ENCODE results near the gene MAP3K10. TPM values are rescaled to one million over a fixed set of nuclear protein-coding genes. Genes with fewer than 3 reads are reported as not detected.

The MAP3K10 gene
- total RNA-seq, 1 experiment from 2014 or later = 10.1 TPM

GRCh38 chr19:40231057-40231456, 39.8 kb downstream of the MAP3K10 start:
- DNase-seq = no peak
- Histone ChIP-seq H3K4me3 (no peak overlapping the region), H3K4me1 (peaks cover 12% of the 10 kb centered on the region), H3K9me3 (replicated peaks) (no peaks in the 10 kb centered on the region), H3K27ac (no peak overlapping the region), H3K36me3 (peaks cover 13% of the 10 kb centered on the region; the same call in 1 of the 2 replicates), H3K27me3 (0 out of 2 replicates have a peak, but pooled peaks cover 4% of the 10 kb centered on the region)

DNA sequence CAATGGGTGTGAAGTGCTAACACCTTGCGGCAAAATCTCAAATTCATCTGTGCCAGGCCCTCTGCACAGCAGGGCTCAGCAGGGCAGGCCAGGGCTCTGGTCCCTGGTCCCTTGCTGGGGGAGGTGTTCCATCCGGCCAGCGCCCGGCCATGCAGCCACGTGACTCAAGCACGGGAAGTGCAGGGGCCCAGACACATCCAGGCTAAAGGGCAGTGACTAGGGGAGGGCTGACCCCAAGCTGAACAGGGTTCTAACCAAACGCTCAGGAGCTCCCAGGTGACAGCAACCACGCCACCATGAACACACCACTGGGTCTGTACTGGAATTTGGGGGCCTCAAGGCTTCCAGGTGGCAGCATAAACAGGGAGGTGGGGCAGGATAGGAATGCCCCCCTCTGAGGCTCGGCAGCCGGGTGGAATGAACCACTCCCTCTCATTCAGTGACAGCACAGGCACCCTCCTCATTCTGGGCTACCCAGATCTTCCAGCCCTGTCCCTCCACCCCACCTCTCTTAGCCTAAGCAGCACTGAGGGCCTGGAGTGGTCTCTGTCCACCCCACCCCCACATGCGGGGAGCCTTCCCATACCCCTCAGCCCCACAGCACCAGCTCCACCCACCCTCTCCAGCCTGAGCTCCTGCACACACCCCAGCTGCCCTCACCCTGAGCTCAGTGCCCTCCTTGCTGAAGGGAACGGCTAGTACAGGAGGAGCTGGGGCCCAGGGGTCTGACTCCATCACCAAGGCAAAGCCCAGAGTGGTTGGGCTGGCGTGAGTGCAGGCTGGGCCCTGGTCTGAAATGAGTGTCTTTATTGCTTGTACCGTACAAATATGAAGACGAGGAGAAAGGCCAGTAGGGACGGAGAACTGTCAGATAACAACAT, 40.6 kb downstream of the MAP3K10 start:
- Histone ChIP-seq H3K36me3 (peaks cover 19% of the 10 kb centered on the region), H3K4me1 (peaks cover 12% of the 10 kb centered on the region), H3K27ac (no peak overlapping the region), H3K27me3 (0 out of 2 replicates have a peak, but pooled peaks cover under 1% of the 10 kb centered on the region), H3K9me3 (replicated peaks) (no peaks in the 10 kb centered on the region), H3K4me3 (no peak overlapping the region)
- no peak for DNase-seq

DNA sequence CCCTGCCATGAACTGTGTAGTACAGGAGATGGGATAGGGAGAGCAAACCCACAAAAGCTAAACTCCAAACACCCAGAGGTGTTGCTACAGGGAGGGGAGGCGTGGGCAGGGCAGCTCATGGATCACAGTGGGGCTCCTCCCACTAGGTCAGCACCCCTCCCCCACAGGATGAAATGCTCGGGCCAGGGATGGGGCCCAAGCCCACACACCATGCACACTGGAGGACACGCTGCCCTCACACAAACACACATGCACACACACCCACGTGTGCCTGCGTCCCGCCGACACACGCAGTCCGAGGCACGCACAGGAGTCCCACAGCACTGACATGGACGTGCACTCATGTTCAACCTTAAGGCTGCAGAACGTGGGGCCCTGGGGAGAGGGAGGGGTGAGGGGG, 41.3 kb downstream of the MAP3K10 start:
- Histone ChIP-seq H3K36me3 (peaks cover 26% of the 10 kb centered on the region), H3K4me1 (peaks cover 12% of the 10 kb centered on the region), H3K9me3 (replicated peaks) (no peaks in the 10 kb centered on the region), H3K4me3 (no peak overlapping the region), H3K27ac (no peak overlapping the region), H3K27me3 (no peaks in the 10 kb centered on the region)
- DNase-seq = no peak

- no peak overlapping the region for H3K27ac ChIP-seq
- DNase-seq = no peak
- H3K9me3 ChIP-seq (replicated peaks) = no peaks in the 10 kb centered on the region
- no peaks in the 10 kb centered on the region for H3K27me3 ChIP-seq
- H3K36me3 ChIP-seq = peaks cover 31% of the 10 kb centered on the region
- H3K4me1 ChIP-seq = peaks cover 12% of the 10 kb centered on the region
- no peak overlapping the region for H3K4me3 ChIP-seq
Observed at GRCh38 chr19:40232949-40233810, 42.0 kb downstream of the MAP3K10 start.

DNA sequence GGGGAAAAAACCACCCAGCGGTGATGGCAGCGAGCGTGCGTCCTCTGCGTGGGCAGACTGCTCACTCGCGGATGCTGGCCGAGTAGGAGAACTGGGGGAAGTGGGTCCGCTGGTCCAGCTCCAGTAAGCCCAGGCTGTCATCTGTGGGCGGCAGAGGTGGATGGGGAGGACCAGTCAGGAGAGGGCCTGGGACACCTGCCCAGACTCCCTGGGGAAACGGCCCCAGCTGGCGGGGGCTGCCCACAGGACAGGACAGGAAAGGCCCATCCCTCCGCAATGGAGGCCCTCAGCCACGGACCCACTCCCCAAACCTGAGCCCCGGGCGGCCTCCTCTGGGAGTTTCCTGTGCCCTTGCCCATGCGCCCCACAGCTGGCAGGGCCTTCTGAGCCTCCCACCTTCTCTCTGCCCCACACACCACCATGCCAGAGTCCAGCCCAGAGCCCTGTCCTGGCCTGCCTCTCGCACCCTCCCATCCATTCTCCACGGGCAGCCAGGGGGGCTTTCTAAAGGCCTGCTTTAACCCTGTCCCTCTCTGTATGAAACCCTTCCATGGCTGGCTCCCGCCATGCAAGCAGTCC, 42.7 kb downstream of the MAP3K10 start:
- Histone ChIP-seq H3K9me3 (replicated peaks) (no peaks in the 10 kb centered on the region), H3K27ac (no peak overlapping the region), H3K4me1 (peaks cover 9% of the 10 kb centered on the region), H3K4me3 (no peak overlapping the region), H3K36me3 (peaks cover 36% of the 10 kb centered on the region), H3K27me3 (no peaks in the 10 kb centered on the region)
- no peak for DNase-seq

DNA sequence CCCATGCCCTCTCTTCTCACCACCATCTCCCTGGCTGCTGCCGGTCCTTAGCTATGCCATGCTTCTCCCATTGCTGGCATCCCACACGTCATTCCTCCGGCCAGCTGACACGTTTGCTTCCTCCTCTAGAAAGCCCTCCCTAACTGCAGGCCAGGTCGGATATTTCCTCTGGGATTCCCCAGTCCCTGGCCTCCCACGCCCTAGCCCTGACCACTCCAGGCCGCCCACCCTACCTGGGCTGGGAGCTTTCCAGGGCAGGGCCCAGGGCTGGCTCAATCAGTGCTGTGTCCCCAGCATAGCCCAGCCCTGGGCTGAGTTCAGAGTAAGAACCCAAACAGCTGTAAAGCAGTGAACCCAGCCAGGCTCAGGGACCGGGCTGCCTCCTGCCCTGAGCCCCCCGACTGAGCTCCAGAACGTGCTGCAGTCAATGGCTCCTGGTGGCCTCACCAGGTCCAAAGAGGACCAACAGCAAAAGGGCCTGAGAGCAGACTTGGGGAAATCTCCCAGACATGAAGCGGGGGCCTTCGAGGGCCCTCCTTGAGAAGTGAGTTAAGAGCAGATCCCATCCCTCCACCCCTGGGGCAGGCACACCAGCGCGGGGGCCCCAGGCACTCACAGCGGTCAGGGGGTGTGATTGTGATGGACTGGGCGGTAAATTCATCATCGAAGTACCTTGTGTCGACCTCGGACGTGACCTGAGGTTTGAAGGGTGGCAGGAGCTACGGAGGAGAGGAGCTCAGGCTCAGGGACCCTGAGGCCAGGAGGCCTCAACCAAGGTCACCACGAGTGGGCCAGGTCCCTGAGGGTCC, 43.4 kb downstream of the MAP3K10 start:
- Histone ChIP-seq H3K9me3 (replicated peaks) (no peaks in the 10 kb centered on the region), H3K36me3 (peaks cover 42% of the 10 kb centered on the region), H3K4me3 (no peak overlapping the region), H3K27ac (no peak overlapping the region), H3K27me3 (no peaks in the 10 kb centered on the region), H3K4me1 (peaks cover 1% of the 10 kb centered on the region)
- DNase-seq = no peak

DNA sequence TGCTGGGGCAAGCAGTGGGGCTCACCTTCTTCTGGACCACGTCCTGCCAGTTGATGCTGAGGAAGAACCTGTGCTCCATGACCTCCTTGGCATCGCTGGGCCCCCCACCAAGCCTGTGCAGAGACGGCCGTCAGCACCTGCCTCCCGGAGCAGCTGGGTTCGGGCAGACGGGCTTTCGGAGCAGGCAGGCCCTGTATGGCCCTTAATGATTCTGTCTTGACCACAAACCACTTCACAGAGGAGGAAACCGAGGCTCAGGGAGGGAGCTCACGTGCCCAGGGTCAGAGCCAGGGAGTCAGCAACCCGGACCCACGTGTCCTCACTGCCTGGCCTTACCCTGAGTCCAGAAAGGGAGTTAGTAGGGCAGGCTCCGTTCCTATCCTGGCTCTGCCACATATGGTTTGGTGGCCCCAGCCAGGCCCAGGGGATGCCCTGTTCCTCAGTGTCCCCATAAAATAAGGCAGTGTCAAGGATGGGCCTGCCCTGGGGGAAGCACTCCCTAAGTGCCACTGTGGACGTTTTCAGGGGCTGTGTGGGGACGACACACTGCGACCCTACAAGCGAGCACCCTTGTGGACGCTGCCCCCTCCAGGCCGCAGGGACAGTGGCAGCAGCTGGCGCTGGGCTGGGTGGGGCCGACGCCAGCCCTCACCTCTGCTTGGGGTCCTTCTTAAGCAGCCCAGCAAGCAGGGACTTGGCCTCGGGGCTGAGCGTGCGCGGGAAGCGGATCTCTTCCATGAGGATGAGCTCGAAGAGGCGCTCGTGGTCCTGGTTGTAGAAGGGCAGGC, 44.2 kb downstream of the MAP3K10 start:
- H3K9me3 ChIP-seq (replicated peaks) = no peaks in the 10 kb centered on the region
- no peak overlapping the region for H3K4me3 ChIP-seq
- no peaks in the 10 kb centered on the region for H3K27me3 ChIP-seq
- H3K27ac ChIP-seq = no peak overlapping the region
- no peak for DNase-seq
- no peaks in the 10 kb centered on the region for H3K4me1 ChIP-seq
- peaks cover 43% of the 10 kb centered on the region for H3K36me3 ChIP-seq

GRCh38 chr19:40236026-40236355, 44.8 kb downstream of the MAP3K10 start:
- Histone ChIP-seq H3K4me1 (no peaks in the 10 kb centered on the region), H3K4me3 (no peak overlapping the region), H3K9me3 (replicated peaks) (no peaks in the 10 kb centered on the region), H3K27ac (no peak overlapping the region), H3K36me3 (peaks cover 45% of the 10 kb centered on the region), H3K27me3 (no peaks in the 10 kb centered on the region)
- no peak for DNase-seq

- no peaks in the 10 kb centered on the region for H3K9me3 ChIP-seq (replicated peaks)
- DNase-seq = no peak
- H3K4me1 ChIP-seq = no peaks in the 10 kb centered on the region
- peaks cover 45% of the 10 kb centered on the region for H3K36me3 ChIP-seq
- H3K27ac ChIP-seq = no peak overlapping the region
- no peaks in the 10 kb centered on the region for H3K27me3 ChIP-seq
- H3K4me3 ChIP-seq = no peak overlapping the region
Observed at GRCh38 chr19:40236366-40236765, 45.1 kb downstream of the MAP3K10 start.

- H3K4me3 ChIP-seq = no peak overlapping the region
- no peaks in the 10 kb centered on the region for H3K4me1 ChIP-seq
- no peaks in the 10 kb centered on the region for H3K9me3 ChIP-seq (replicated peaks)
- H3K36me3 ChIP-seq = peaks cover 47% of the 10 kb centered on the region
- H3K27ac ChIP-seq = no peak overlapping the region
- H3K27me3 ChIP-seq = no peaks in the 10 kb centered on the region
- DNase-seq = no peak
Observed at GRCh38 chr19:40237791-40238190, 46.6 kb downstream of the MAP3K10 start.

DNA sequence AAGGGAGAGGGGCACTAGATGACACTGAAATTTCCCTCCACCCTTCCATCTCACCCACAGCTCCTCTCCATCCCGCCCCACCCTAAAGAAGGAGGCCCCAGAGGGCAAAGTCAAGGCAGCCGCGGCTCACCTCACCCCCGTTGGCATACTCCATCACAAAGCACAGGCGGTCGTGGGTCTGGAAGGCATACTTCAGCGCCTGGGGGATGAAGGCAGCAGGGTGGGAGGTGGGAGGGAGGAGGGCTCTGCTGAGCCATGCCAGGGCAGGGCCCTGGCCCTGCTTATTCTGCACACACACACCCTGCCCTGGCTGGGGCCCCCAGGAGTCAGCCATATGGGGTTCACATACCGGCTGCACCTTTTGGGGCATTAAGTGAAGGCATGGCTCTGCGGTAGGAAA, 47.5 kb downstream of the MAP3K10 start:
- no peaks in the 10 kb centered on the region for H3K9me3 ChIP-seq (replicated peaks)
- peaks cover 47% of the 10 kb centered on the region for H3K36me3 ChIP-seq
- no peaks in the 10 kb centered on the region for H3K4me1 ChIP-seq
- no peaks in the 10 kb centered on the region for H3K27me3 ChIP-seq
- no peak overlapping the region for H3K27ac ChIP-seq
- no peak overlapping the region for H3K4me3 ChIP-seq
- no peak for DNase-seq

DNA sequence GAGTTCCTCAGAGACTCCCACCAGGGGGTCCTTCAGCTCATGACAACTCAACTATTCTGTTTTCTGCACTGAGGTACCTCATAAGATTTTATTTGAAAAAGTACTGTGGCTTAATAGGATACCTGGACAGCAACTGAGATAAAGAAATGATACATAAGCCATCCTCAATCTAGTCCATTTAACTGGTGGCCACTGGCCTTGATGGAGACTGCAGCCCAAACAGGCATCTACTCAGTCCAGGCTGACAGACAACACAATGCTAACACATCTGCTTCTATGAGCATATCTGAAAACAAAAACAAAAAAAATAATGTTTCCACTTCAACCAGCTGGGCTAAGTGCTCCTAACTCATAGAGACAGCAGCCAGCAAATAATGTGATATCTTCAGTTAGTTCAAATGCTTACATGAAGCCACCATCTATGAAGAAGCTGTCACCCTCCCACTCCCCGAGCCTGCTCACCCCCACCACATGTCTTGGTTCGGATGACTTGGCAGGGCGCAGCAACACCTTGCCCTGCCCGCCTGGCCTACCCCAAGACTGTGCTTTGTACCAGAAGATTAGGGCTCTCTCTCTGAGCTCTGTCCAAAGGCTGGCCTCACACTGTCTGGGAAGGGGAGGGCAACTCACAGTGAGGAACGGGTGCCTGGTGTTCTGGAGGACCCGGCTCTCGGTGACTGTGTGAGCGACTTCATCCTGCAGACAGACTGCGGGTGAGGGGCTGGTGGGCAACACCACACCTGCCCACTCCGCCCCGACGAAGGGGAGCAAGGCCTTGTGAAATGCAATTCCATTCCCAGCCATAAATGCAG, 48.4 kb downstream of the MAP3K10 start:
- no peaks in the 10 kb centered on the region for H3K27me3 ChIP-seq
- no peaks in the 10 kb centered on the region for H3K9me3 ChIP-seq (replicated peaks)
- H3K4me3 ChIP-seq = no peak overlapping the region
- no peaks in the 10 kb centered on the region for H3K4me1 ChIP-seq
- H3K27ac ChIP-seq = no peak overlapping the region
- DNase-seq = no peak
- peaks cover 46% of the 10 kb centered on the region for H3K36me3 ChIP-seq

DNA sequence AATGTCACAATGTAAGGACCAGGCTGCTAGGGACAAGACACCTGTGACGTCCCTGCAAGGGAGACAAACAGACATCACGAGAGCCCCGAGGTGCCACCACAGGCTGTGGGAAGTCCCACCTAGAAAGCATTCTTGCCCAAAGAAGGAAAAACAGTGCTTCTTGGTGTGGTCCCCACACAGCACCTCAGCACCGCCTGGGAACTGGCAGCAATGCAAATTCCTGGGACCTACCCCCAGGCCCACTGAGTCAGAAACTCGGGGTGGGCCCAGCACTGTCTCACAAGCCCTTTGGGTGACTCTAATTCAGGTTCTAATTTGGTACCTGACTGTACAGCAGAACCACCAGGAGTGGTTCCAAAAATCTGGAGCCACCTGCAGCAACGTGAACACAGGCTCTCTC, 49.1 kb downstream of the MAP3K10 start:
- Histone ChIP-seq H3K27ac (no peak overlapping the region), H3K4me3 (no peak overlapping the region), H3K36me3 (peaks cover 41% of the 10 kb centered on the region), H3K4me1 (no peaks in the 10 kb centered on the region), H3K27me3 (no peaks in the 10 kb centered on the region), H3K9me3 (replicated peaks) (no peaks in the 10 kb centered on the region)
- no peak for DNase-seq

Data from SJCRH30 (cell line).